ENCODE data around the gene SEC31B.

DNA sequence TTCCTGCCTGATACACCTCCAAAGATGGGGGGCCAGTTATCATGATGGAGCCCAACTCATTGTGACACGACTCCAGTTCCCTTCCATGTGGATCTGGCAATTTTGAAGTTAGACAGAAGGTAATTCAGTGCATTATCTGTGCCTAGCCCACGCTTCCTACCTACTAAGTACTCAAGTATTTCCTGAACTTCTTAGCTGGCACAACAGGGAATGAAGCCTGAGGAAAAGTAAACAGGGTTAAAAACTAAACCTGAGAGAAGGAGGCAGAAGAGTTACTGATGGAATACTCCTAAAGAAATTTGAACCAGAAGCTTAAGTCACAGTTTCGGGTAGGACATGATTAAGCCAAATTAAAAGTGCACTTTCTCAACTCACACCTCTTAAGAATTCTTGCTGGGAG, 1.1 kb upstream of the SEC31B start:
- TF ChIP-seq POLR2A (IDR thresholded peaks at IDR 0.05) = no peak
- TF ChIP-seq, protein P1, sequence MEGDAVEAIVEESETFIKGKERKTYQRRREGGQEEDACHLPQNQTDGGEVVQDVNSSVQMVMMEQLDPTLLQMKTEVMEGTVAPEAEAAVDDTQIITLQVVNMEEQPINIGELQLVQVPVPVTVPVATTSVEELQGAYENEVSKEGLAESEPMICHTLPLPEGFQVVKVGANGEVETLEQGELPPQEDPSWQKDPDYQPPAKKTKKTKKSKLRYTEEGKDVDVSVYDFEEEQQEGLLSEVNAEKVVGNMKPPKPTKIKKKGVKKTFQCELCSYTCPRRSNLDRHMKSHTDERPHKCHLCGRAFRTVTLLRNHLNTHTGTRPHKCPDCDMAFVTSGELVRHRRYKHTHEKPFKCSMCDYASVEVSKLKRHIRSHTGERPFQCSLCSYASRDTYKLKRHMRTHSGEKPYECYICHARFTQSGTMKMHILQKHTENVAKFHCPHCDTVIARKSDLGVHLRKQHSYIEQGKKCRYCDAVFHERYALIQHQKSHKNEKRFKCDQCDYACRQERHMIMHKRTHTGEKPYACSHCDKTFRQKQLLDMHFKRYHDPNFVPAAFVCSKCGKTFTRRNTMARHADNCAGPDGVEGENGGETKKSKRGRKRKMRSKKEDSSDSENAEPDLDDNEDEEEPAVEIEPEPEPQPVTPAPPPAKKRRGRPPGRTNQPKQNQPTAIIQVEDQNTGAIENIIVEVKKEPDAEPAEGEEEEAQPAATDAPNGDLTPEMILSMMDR (IDR thresholded peaks at IDR 0.05) = no peak

Data from testis (tissue), 2 donors.